NCI-H460 (cell line): ENCODE measurements around the gene SET. TPM values are rescaled to one million over a fixed set of nuclear protein-coding genes. Genes with fewer than 3 reads are reported as not detected.
"Not testable (repeated sequence)": the region's sequence is repeated elsewhere in the genome, so short reads cannot be mapped to it uniquely, and the experiment has no call there.

Experiments used
- DNase-seq: peaks from one replicate; pipeline ENCODE4 v3.0.0-alpha.2; 2016; ENCODE audit warnings: low read depth; ENCODE audit errors: extremely low read depth
- polyA plus RNA-seq: library from polyadenylated mRNA; depleted of rRNA; stranded (reverse); fragments of >200 nt; gene quantifications from 2 replicates; pipeline ENCODE4 v1.2.3, GENCODE V29; 2014; cell fraction: nucleus; rRNA removed
- total RNA-seq: library from RNA; depleted of rRNA; stranded (reverse); fragments of >200 nt; shearing (Covaris generic); gene quantifications from 2 replicates; pipeline ENCODE4 v1.2.3, GENCODE V29; 2014; rRNA removed

The SET gene, protein sequence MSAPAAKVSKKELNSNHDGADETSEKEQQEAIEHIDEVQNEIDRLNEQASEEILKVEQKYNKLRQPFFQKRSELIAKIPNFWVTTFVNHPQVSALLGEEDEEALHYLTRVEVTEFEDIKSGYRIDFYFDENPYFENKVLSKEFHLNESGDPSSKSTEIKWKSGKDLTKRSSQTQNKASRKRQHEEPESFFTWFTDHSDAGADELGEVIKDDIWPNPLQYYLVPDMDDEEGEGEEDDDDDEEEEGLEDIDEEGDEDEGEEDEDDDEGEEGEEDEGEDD
- 863 and 882 TPM in 2 replicates for total RNA-seq
- polyA plus RNA-seq, result 345 and 410 TPM in 2 replicates

- DNase-seq, result peak; percentile 93
These were observed at the start of gene SET for GRCh38 chr9:128688501-128689292. SET (plus strand) TSS chr9:128689222; CDS start chr9:128689583, 361 bp downstream.

- DNase-seq, result no peak
These were observed 48.4 kb upstream of the SET start for GRCh38 chr9:128640603-128641002.

DNA sequence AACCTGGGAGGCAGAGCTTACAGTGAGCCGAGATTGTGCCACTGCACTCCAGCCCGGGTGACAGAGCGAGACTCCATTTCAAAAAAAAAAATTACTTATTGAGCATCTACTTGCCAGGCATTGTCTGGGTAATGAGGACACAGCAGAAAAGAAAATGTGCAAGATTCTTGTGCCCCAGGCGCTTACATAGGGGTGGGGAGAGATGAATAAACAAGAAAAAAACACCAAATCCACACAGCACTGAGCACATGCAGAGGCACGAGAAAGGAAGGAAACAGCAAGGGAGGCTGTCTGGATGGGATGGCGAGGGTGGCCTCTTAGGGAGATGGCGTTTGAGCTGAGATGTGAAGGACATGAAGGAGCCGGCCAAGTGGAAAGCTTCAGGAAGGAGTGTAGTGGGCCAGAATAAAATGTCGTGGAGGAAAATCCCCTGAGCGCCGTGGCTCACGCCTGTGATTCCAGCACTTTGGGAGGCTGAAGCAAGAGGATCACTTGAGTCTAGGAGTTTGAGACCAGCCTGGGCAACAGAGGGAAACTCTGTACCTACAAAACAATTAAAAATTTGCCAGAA is 46.3 kb upstream of the SET start:
- DNase-seq, result no peak

GRCh38 chr9:128643519-128644300 is 45.3 kb upstream of the SET start:
- DNase-seq, result no peak

GRCh38 chr9:128648206-128648605 is 40.8 kb upstream of the SET start:
- DNase-seq, result peak; percentile 61

DNA sequence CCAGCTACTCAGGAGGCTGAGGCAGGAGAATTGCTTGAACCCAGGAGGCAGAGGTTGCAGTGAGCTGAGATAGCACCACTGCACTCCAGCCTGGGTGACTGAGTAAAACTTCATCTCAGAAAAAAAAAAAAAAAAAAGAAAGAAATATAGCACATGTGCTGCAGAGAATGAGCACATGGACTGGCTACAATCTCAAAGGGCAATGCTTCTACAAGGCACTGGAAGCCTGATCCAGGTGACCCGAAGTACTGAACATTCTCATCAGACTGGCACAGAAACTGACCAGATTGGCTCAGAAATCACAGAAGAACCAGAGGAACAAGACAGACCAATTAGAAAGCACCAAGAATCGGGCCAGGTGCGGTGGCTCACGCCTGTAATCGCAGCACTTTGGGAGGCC is 37.2 kb upstream of the SET start:
- DNase-seq, result no peak

- DNase-seq, result no peak
These were observed 35.1 kb upstream of the SET start for GRCh38 chr9:128653908-128654307.

DNA sequence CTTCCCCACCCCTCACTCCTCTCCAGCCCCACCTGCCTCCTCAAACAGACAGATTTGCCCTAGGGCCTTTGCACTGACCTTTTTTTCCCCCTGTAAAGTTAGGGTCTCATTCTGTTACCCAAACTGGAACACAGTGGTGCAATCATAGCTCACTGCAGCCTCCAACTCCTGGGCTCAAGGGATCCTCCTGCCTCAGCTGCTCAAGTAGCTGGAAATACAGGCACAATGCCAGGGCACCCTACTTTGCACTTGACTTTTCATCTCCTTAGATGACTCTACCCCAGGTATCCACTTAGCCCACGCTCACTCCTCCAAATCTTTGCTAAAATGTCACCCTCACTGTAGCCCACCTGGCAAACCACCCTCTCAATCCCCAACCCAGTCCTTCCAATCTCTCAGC is 34.5 kb upstream of the SET start:
- no peak for DNase-seq

- DNase-seq, result peak; percentile 94
These were observed 32.3 kb upstream of the SET start, which contains the start of gene DYNC2I2 for GRCh38 chr9:128656416-128657343. DYNC2I2 (minus strand) TSS chr9:128656847; CDS start chr9:128656726, 121 bp downstream.

DNA sequence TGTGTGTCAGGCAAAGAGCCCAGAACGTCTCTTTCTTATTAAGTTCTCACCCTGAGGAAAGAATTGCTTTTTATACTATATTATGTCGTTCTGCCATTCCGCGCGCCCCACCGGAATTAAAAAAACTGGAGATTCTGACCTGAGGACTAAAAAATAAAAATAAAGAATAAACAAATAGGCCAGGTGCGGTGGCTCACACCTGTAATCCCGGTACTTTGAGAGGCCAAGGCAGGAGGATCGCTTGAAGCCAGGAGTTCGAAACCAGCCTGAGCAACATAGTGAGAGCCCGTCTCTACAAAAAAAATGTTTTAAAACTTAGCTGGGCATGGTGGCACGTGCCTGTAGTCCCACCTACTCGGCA is 31.7 kb upstream of the SET start:
- DNase-seq, result no peak

GRCh38 chr9:128657796-128658195 is 31.2 kb upstream of the SET start:
- no peak for DNase-seq

- DNase-seq, result not testable (repeated sequence)
These were observed 22.5 kb upstream of the SET start for GRCh38 chr9:128666481-128666941.

GRCh38 chr9:128669786-128670185 is 19.2 kb upstream of the SET start:
- DNase-seq, result no peak

GRCh38 chr9:128675382-128675781 is 13.6 kb upstream of the SET start:
- no peak for DNase-seq

- DNase-seq, result no peak
These were observed 11.2 kb upstream of the SET start for GRCh38 chr9:128677794-128678193.

GRCh38 chr9:128683340-128684064 is 5.5 kb upstream of the SET start:
- no peak for DNase-seq

GRCh38 chr9:128684065-128684324 is 5.0 kb upstream of the SET start:
- DNase-seq, result no peak

DNA sequence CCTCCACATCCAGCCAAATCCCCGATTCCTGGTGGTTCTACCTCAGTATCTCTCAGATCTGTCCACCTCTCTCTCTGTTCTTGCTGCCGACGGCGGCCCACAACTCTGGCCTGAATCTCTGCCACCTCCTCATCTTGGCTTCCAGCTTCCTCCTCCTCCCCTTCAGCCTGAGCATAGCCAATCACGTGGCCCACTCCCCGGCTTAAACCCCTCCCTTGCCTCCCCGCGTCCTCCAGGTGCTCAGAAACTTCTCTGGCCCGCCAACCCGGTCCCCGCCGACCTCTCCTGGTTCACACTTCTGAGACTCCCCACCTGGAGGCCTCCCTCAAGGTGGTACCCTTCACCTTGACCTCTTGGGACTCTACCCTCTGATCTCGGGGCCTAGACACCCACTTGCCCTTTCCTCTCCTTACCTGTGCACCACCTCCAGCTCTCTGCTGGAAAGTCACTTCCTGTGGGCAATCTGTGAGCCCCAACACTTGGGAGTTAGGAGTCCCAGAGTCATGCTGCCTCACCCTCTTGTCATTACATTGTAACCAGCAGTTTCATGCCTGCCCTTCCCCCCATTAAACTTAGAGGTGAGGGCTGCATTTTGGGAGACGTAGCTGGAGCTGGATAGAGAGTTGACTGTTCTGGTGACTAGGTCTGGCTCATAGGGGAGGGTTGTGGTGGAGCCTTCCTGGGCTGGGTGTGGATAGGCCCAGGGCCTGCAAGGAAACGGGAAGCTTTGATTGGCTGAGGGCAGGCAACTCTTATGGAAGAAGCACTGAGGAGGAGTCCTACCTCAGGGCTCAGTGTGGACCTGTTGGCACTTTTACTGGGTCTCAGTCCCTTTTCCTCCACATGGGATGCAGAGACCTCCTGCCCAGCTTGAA is 4.5 kb upstream of the SET start:
- peak; percentile 70 for DNase-seq
